MM.1S (cell line): ENCODE measurements around the gene CA10.

Source experiments
- DNase-seq: peaks from one replicate; pipeline ENCODE4 v3.0.0-alpha.2; 2015
- H2AFZ ChIP-seq: fragments of 300-600 bp; sonication (generic); 2 replicates; pipeline ENCODE4 v1.6.0; 2016; ENCODE audit warnings: antibody characterized with exemption, low read length
- H3F3A ChIP-seq: fragments of 300-600 bp; sonication (generic); 2 replicates; pipeline ENCODE4 v1.6.1; 2016; ENCODE audit warnings: mild to moderate bottlenecking, antibody characterized with exemption, low read length, moderate library complexity, mixed read lengths; ENCODE audit not compliant: insufficient read depth
- H3K27ac ChIP-seq: fragments of 300-600 bp; sonication (generic); 2 replicates; pipeline ENCODE4 v1.5.1; 2016; ENCODE audit warnings: mild to moderate bottlenecking, low read length
- H3K27me3 ChIP-seq: fragments of 300-600 bp; sonication (generic); replicated peaks from 2 replicates; pipeline ENCODE4 v1.6.0; 2016; ENCODE audit warnings: low read length; ENCODE audit not compliant: insufficient read depth
- H3K36me3 ChIP-seq: fragments of 300-600 bp; sonication (generic); replicated peaks from 2 replicates; pipeline ENCODE4 v1.6.1; 2016; ENCODE audit warnings: mild to moderate bottlenecking, low read length, mixed read lengths; ENCODE audit not compliant: insufficient read depth
- H3K4me1 ChIP-seq: fragments of 300-600 bp; sonication (generic); 2 replicates; pipeline ENCODE4 v1.6.1; 2016; ENCODE audit warnings: low read length, mixed read lengths
- H3K4me2 ChIP-seq: fragments of 300-600 bp; sonication (generic); 2 replicates; pipeline ENCODE4 v1.6.0; 2016; ENCODE audit warnings: low read depth, low read length
- H3K4me3 ChIP-seq: fragments of 300-600 bp; sonication (generic); 2 replicates; pipeline ENCODE4 v1.5.1; 2016; ENCODE audit warnings: low read length, mixed read lengths
- H3K79me2 ChIP-seq: fragments of 300-600 bp; sonication (generic); 2 replicates; pipeline ENCODE4 v1.6.1; 2016; ENCODE audit warnings: mixed run types, low read length, mixed read lengths
- H3K9ac ChIP-seq: fragments of 300-600 bp; sonication (generic); 2 replicates; pipeline ENCODE4 v1.6.1; 2016; ENCODE audit warnings: low read length, mixed read lengths
- H3K9me2 ChIP-seq: fragments of 300-600 bp; sonication (generic); replicated peaks from 2 replicates; pipeline ENCODE4 v1.6.1; 2016; ENCODE audit warnings: mild to moderate bottlenecking, low read length, mixed read lengths; ENCODE audit not compliant: insufficient read depth
- H3K9me3 ChIP-seq: fragments of 300-600 bp; sonication (generic); replicated peaks from 2 replicates; pipeline ENCODE4 v1.6.1; 2016; ENCODE audit warnings: mild to moderate bottlenecking, low read length, mixed read lengths; ENCODE audit not compliant: insufficient read depth
- H4K20me1 ChIP-seq: fragments of 300-600 bp; sonication (generic); 2 replicates; pipeline ENCODE4 v1.6.1; 2016; ENCODE audit warnings: mild to moderate bottlenecking, low read length, moderate library complexity, mixed read lengths; ENCODE audit not compliant: insufficient read depth
- CTCF ChIP-seq: fragments of 300-600 bp; sonication (generic); IDR thresholded peaks from 2 replicates; pipeline ENCODE4 v1.5.1; 2016; ENCODE audit warnings: antibody characterized with exemption, low read length, mixed read lengths
- EZH2 ChIP-seq: fragments of 300-600 bp; sonication (generic); optimal IDR thresholded peaks from 2 replicates; pipeline ENCODE3; 2017; ENCODE audit warnings: low read depth, mild to moderate bottlenecking, antibody characterized with exemption, low read length, mixed read lengths
- EZH2phosphoT487 ChIP-seq: fragments of 300-600 bp; sonication (generic); IDR thresholded peaks from 2 replicates; pipeline ENCODE4 v1.6.1; 2018; ENCODE audit warnings: antibody characterized with exemption, low read length

Gene CA10

GRCh38 chr17:51855806-51856205 is 302.7 kb downstream of the CA10 start:
- no peak for DNase-seq
- no peaks in the 10 kb centered on the region for H3K4me1 ChIP-seq
- H3F3A ChIP-seq: no peaks in the 10 kb centered on the region
- no peak overlapping the region for H3K4me3 ChIP-seq
- no peak overlapping the region for H2AFZ ChIP-seq
- TF ChIP-seq EZH2 (no peak), EZH2phosphoT487 (no peak), CTCF (no peak)
- H3K9me2 ChIP-seq: no peaks in the 10 kb centered on the region
- H3K9me3 ChIP-seq: no peaks in the 10 kb centered on the region
- no peak overlapping the region for H3K27ac ChIP-seq
- H3K9ac ChIP-seq: no peak overlapping the region
- no peaks in the 10 kb centered on the region for H3K79me2 ChIP-seq
- H3K27me3 ChIP-seq: no peaks in the 10 kb centered on the region
- H4K20me1 ChIP-seq: no peaks in the 10 kb centered on the region
- no peaks in the 10 kb centered on the region for H3K36me3 ChIP-seq
- no peak overlapping the region for H3K4me2 ChIP-seq

- Histone ChIP-seq H3K27me3 (no peaks in the 10 kb centered on the region), H3K36me3 (no peaks in the 10 kb centered on the region), H3K4me1 (no peaks in the 10 kb centered on the region), H3K4me2 (no peak overlapping the region), H3F3A (no peaks in the 10 kb centered on the region), H2AFZ (no peak overlapping the region), H4K20me1 (no peaks in the 10 kb centered on the region), H3K9me3 (no peaks in the 10 kb centered on the region), H3K9me2 (no peaks in the 10 kb centered on the region), H3K9ac (no peak overlapping the region), H3K79me2 (no peaks in the 10 kb centered on the region), H3K4me3 (no peak overlapping the region), H3K27ac (no peak overlapping the region)
- DNase-seq: no peak
- TF ChIP-seq EZH2 (no peak), EZH2phosphoT487 (no peak), CTCF (no peak)
These were observed 304.7 kb downstream of the CA10 start for GRCh38 chr17:51853857-51854256.

- Histone ChIP-seq H3K27ac (no peak overlapping the region), H3K4me1 (no peaks in the 10 kb centered on the region), H3F3A (no peaks in the 10 kb centered on the region), H3K4me3 (no peak overlapping the region), H3K79me2 (no peaks in the 10 kb centered on the region), H3K36me3 (no peaks in the 10 kb centered on the region), H3K27me3 (no peaks in the 10 kb centered on the region), H3K9me3 (no peaks in the 10 kb centered on the region), H3K4me2 (no peak overlapping the region), H4K20me1 (no peaks in the 10 kb centered on the region), H3K9ac (no peak overlapping the region), H3K9me2 (no peaks in the 10 kb centered on the region), H2AFZ (no peak overlapping the region)
- DNase-seq: no peak
- TF ChIP-seq EZH2: no peak
- TF ChIP-seq EZH2phosphoT487: no peak
- no peak for TF ChIP-seq CTCF
These were observed 305.9 kb downstream of the CA10 start for GRCh38 chr17:51852603-51853002.
